Endothelial cell of umbilical vein (primary cell): ENCODE measurements around the gene RBP5. TPM values are rescaled to one million over a fixed set of nuclear protein-coding genes. Genes with fewer than 3 reads are reported as not detected.

Experiments used
- BruUV-seq: library from RNA; stranded (reverse); fragments of 400-500 nt; replicated peaks from 2 replicates; lab custom pipeline; 2021; lab: Mats Ljungman, UMichigan
- CTCF ChIA-PET: fragments of 300-600, 350-600 bp; sonication (Branson Sonifier 250); formaldehyde crosslinking; loops from one replicate; lab custom pipeline; 2021; ENCODE audit warnings: antibody characterized with exemption, inconsistent platforms; lab: Charles Lee
- POLR2A ChIA-PET: fragments of 300-600, 350-600 bp; sonication (Branson Sonifier 250); formaldehyde crosslinking; loops from one replicate; lab custom pipeline; 2021; ENCODE audit warnings: antibody characterized with exemption, inconsistent platforms; lab: Charles Lee
- DNase-seq: peaks from one replicate; pipeline ENCODE4 v3.0.0-alpha.2; 2011; ENCODE audit warnings: low read depth, low spot score
- FAIRE-seq: peaks from 2 replicates; lab custom pipeline; 2011; peaks lifted over from hg19 to GRCh38; lab: Jason Lieb, UNC
- H2AFZ ChIP-seq: 2 replicates; pipeline ENCODE4 v1.6.0; 2012; ENCODE audit warnings: low read depth, low read length, control low read depth, inconsistent platforms
- H3K27ac ChIP-seq: 2 replicates; pipeline ENCODE4 v1.5.1; 2011; ENCODE audit warnings: low read depth, mild to moderate bottlenecking, control low read depth, low read length, moderate library complexity; ENCODE audit not compliant: insufficient read depth
- H3K27me3 ChIP-seq, 2 experiments: 2 replicates each; pipeline versions ENCODE4 v1.6.0 to v1.6.1; 2011; ENCODE audit warnings: low read length in 2 of 2, mixed read lengths in 1 of 2; ENCODE audit not compliant: control insufficient read depth in 2 of 2, insufficient read depth in 2 of 2
- H3K36me3 ChIP-seq, 2 experiments: 2 replicates in 1 of 2; 3 replicates in 1 of 2; pipeline ENCODE4 v1.5.1; 2011; ENCODE audit warnings: low read length in 2 of 2, mild to moderate bottlenecking in 1 of 2, moderate library complexity in 1 of 2; ENCODE audit not compliant: control insufficient read depth in 2 of 2, insufficient read depth in 2 of 2; ENCODE audit errors: extremely low read depth in 1 of 2
- H3K4me1 ChIP-seq: 3 replicates; pipeline ENCODE4 v1.5.1; 2011; ENCODE audit warnings: mild to moderate bottlenecking, low read length; ENCODE audit not compliant: control insufficient read depth, insufficient read depth; ENCODE audit errors: extremely low read depth
- H3K4me2 ChIP-seq: 2 replicates; pipeline ENCODE4 v1.6.1; 2011; ENCODE audit warnings: low read length, control low read depth, mixed read lengths; ENCODE audit not compliant: insufficient read depth
- H3K4me3 ChIP-seq, 3 experiments: fragments of 200-600 bp in 1 of 3; sonication (generic), shearing (Covaris generic) in 1 of 3; replicated peaks in 1 of 3; 2 replicates each; pipeline ENCODE4 v1.5.1; 2011 to 2016; ENCODE audit warnings: control low read depth in 3 of 3, low read length in 3 of 3, mild to moderate bottlenecking in 2 of 3, inconsistent platforms in 1 of 3, low read depth in 1 of 3, moderate library complexity in 1 of 3; ENCODE audit not compliant: insufficient read depth in 1 of 3
- H3K79me2 ChIP-seq: 2 replicates; pipeline ENCODE4 v1.6.0; 2012; ENCODE audit warnings: low read length, inconsistent platforms; ENCODE audit not compliant: control insufficient read depth, insufficient read depth
- H3K9ac ChIP-seq: replicated peaks from 2 replicates; pipeline ENCODE3; 2011; ENCODE audit warnings: low read length, control low read depth; ENCODE audit not compliant: insufficient read depth; ENCODE audit errors: extremely low read depth
- H3K9me1 ChIP-seq: replicated peaks from 3 replicates; pipeline ENCODE4 v1.6.0; 2011; ENCODE audit warnings: mild to moderate bottlenecking, low read length; ENCODE audit not compliant: control insufficient read depth, insufficient read depth; ENCODE audit errors: extremely low read depth
- H3K9me3 ChIP-seq: replicated peaks from 2 replicates; pipeline ENCODE4 v1.5.1; 2012; ENCODE audit warnings: low read length, inconsistent platforms; ENCODE audit not compliant: control insufficient read depth, insufficient read depth
- H4K20me1 ChIP-seq: replicated peaks from 2 replicates; pipeline ENCODE3; 2011; ENCODE audit warnings: mild to moderate bottlenecking, low read length; ENCODE audit not compliant: control insufficient read depth, insufficient read depth; ENCODE audit errors: extremely low read depth
- EZH2 ChIP-seq: IDR thresholded peaks from 2 replicates; pipeline ENCODE4 v1.6.1; 2012; ENCODE audit warnings: borderline replicate concordance, low read depth, mild to moderate bottlenecking, moderate library complexity, low read length, inconsistent platforms; ENCODE audit not compliant: severe bottlenecking
- FOS ChIP-seq: IDR thresholded peaks from 2 replicates; pipeline ENCODE4 v1.6.1; 2011; ENCODE audit warnings: mild to moderate bottlenecking, low read length, moderate library complexity, borderline replicate concordance; ENCODE audit not compliant: insufficient read depth
- GATA2 ChIP-seq: IDR thresholded peaks from 2 replicates; pipeline ENCODE4 v1.7.0; 2011; ENCODE audit warnings: low read depth, mild to moderate bottlenecking, moderate library complexity, mixed read lengths, low read length; ENCODE audit not compliant: insufficient read length, insufficient read depth
- JUN ChIP-seq: IDR thresholded peaks from 2 replicates; pipeline ENCODE4 v1.6.1; 2011; ENCODE audit warnings: borderline replicate concordance, low read depth; ENCODE audit not compliant: insufficient read length, insufficient read depth
- MAX ChIP-seq: IDR thresholded peaks from 2 replicates; pipeline ENCODE4 v1.6.1; 2011; ENCODE audit not compliant: insufficient read depth, insufficient read length
- MYC ChIP-seq: IDR thresholded peaks from one replicate; pipeline ENCODE4 v1.6.1; 2011; ENCODE audit warnings: mild to moderate bottlenecking, low read depth, low read length
- POLR2A ChIP-seq: IDR thresholded peaks from 2 replicates; pipeline ENCODE4 v1.6.1; 2012; ENCODE audit warnings: low read depth, mild to moderate bottlenecking, control low read depth, low read length
- POLR2AphosphoS5 ChIP-seq: IDR thresholded peaks from 2 replicates; pipeline ENCODE4 v1.6.1; 2012; ENCODE audit warnings: low read depth, mild to moderate bottlenecking, control low read depth, low read length, moderate library complexity; ENCODE audit not compliant: insufficient read depth
- dilution Hi-C: fragments of 300-500 bp; cut with MboI; formaldehyde crosslinking; loops from one replicate; pipeline ENCODE4 v1.15.0; 2019; ENCODE audit warnings: low sequenced_read_pairs; ENCODE audit not compliant: extremely low pct_ligation_motif_present
- intact Hi-C: fragments of 100-400 bp; cut with micrococcal nuclease; formaldehyde crosslinking; loops from one replicate; pipeline ENCODE4 v1.10.0; 2022
- polyA plus RNA-seq, 4 experiments: library from polyadenylated mRNA; depleted of rRNA in 3 of 4; stranded (reverse) in 3 of 4; unstranded in 1 of 4; fragments of >200 nt; gene quantifications; 2 replicates each; pipeline versions ENCODE4 v1.2.1 to v1.2.3, GENCODE V29; 2011 to 2012; ENCODE audit warnings: missing spikeins in 1 of 4
- total RNA-seq: library from RNA; stranded (reverse); gene quantifications from 2 replicates; pipeline ENCODE4 v1.2.3, GENCODE V29; 2021
- TF ChIP-seq, protein P1 (sequence below), 2 donors: IDR thresholded peaks; 1 replicate in 1 of 2; 2 replicates in 1 of 2; pipeline ENCODE4 v1.5.1; 2011; ENCODE audit warnings: low read length in 2 of 2, mild to moderate bottlenecking in 2 of 2, moderate library complexity in 2 of 2, control low read depth in 1 of 2, inconsistent platforms in 1 of 2, low read depth in 1 of 2; ENCODE audit not compliant: insufficient read depth in 1 of 2; ENCODE audit errors: extremely low read depth in 1 of 2

RBP5 gene
- total and polyA plus RNA-seq, 2 donors (not counting 3 experiments of a cell fraction or from before 2014, with no cell fraction given): 0.12 TPM; not detected in 1

- Histone ChIP-seq H3K4me3 (no peak overlapping the region), H3K36me3 (peaks cover 0 to 8% of the 10 kb centered on the region in 2 experiments), H3K27ac (no peak overlapping the region), H3K9ac (no peak overlapping the region), H3K9me3 (no peaks in the 10 kb centered on the region), H2AFZ (no peak overlapping the region), H3K9me1 (no peaks in the 10 kb centered on the region), H3K27me3 (peaks cover 2% of the 10 kb centered on the region in 2 experiments), H3K79me2 (no peaks in the 10 kb centered on the region), H3K4me2 (no peak overlapping the region), H3K4me1 (no peaks in the 10 kb centered on the region), H4K20me1 (no peaks in the 10 kb centered on the region)
- POLR2A ChIA-PET: no interaction called here
- CTCF ChIA-PET: interaction anchor here (1.7 kb wide), 1 partner anchor 15 kb away, joined by 5 read pairs; no protein-coding TSS in a partner anchor
- FAIRE-seq: no peak
- intact Hi-C loops: no loop called here
- dilution Hi-C loops: no loop called here
- TF ChIP-seq POLR2A: no peak
- no TSS peak for BruUV-seq
- no peak for DNase-seq
These were observed 28.7 kb upstream of the RBP5 start for GRCh38 chr12:7157391-7157790.

- H3K27ac ChIP-seq: no peak overlapping the region
- TF ChIP-seq POLR2AphosphoS5: no peak
- TF ChIP-seq MAX: no peak
- TF ChIP-seq, protein P1, sequence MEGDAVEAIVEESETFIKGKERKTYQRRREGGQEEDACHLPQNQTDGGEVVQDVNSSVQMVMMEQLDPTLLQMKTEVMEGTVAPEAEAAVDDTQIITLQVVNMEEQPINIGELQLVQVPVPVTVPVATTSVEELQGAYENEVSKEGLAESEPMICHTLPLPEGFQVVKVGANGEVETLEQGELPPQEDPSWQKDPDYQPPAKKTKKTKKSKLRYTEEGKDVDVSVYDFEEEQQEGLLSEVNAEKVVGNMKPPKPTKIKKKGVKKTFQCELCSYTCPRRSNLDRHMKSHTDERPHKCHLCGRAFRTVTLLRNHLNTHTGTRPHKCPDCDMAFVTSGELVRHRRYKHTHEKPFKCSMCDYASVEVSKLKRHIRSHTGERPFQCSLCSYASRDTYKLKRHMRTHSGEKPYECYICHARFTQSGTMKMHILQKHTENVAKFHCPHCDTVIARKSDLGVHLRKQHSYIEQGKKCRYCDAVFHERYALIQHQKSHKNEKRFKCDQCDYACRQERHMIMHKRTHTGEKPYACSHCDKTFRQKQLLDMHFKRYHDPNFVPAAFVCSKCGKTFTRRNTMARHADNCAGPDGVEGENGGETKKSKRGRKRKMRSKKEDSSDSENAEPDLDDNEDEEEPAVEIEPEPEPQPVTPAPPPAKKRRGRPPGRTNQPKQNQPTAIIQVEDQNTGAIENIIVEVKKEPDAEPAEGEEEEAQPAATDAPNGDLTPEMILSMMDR (IDR thresholded peaks at IDR 0.05; ENCODE audit: extremely low read depth in 1 of 2, insufficient read depth in 1 of 2, low read depth in 1 of 2, low read length in 2 of 2): no peak
- TF ChIP-seq FOS: no peak
- TF ChIP-seq JUN: no peak
- TF ChIP-seq MYC: no peak
- TF ChIP-seq EZH2: no peak
- TF ChIP-seq POLR2A: no peak
- no peak for TF ChIP-seq GATA2
- POLR2A ChIA-PET: no interaction called here
- FAIRE-seq: no peak
- no peak overlapping the region for H3K4me2 ChIP-seq
- dilution Hi-C loops: no loop called here
- no peak for DNase-seq
- H3K4me3 ChIP-seq: no peak overlapping the region
- peaks cover 0 to 2% of the 10 kb centered on the region in 2 experiments for H3K27me3 ChIP-seq
- no peaks in the 10 kb centered on the region for H3K9me3 ChIP-seq
- intact Hi-C loops: no loop called here
- BruUV-seq: no TSS peak
- H3K4me1 ChIP-seq: no peaks in the 10 kb centered on the region
- no peaks in the 10 kb centered on the region for H3K9me1 ChIP-seq
- H4K20me1 ChIP-seq: no peaks in the 10 kb centered on the region
- no peak overlapping the region for H3K9ac ChIP-seq
- H3K79me2 ChIP-seq: no peaks in the 10 kb centered on the region
- CTCF ChIA-PET: interaction anchor here (1.0 to 1.7 kb wide), 3 partner anchors 11 to 14 kb away, joined by 3 to 5 read pairs (median 4); no protein-coding TSS in a partner anchor
- no peak overlapping the region for H2AFZ ChIP-seq
- peaks cover 0 to 8% of the 10 kb centered on the region in 2 experiments for H3K36me3 ChIP-seq
These were observed 27.8 kb upstream of the RBP5 start for GRCh38 chr12:7156259-7157197.
